Inflammatory macrophage treated with lipopolysaccharide for 1 hour (primary cell): ENCODE measurements around the gene KDM6B.

Source experiments
- DNase-seq, 2 donors: peaks; one replicate each; pipeline ENCODE4 v3.0.0-alpha.2; 2020 to 2022

Gene KDM6B

DNA sequence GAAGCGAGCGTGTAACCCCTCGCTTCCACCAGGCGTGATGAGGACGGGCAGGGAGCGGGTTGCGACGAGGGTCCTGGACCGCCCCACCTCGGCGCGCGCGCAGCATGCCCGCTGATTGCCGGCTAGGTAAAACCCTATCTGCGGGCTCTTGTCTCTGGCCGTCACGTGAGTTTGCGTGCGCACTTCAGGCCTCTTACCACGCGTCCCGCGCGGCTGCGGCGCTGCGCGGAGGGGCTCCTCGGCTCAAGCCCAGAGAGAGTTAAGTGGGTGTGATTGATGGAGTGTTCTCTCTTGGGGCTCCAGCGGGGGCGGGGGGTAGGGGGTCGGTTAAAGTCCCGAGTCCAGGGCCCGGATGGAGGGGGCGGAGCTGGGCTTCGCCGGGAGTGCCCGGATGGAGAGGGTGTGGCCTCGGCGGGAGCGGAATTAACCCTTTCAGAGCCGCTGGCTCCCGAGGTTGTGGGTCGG is 7.9 kb downstream of the KDM6B start:
- peak; percentile 91 to 96 for DNase-seq

DNA sequence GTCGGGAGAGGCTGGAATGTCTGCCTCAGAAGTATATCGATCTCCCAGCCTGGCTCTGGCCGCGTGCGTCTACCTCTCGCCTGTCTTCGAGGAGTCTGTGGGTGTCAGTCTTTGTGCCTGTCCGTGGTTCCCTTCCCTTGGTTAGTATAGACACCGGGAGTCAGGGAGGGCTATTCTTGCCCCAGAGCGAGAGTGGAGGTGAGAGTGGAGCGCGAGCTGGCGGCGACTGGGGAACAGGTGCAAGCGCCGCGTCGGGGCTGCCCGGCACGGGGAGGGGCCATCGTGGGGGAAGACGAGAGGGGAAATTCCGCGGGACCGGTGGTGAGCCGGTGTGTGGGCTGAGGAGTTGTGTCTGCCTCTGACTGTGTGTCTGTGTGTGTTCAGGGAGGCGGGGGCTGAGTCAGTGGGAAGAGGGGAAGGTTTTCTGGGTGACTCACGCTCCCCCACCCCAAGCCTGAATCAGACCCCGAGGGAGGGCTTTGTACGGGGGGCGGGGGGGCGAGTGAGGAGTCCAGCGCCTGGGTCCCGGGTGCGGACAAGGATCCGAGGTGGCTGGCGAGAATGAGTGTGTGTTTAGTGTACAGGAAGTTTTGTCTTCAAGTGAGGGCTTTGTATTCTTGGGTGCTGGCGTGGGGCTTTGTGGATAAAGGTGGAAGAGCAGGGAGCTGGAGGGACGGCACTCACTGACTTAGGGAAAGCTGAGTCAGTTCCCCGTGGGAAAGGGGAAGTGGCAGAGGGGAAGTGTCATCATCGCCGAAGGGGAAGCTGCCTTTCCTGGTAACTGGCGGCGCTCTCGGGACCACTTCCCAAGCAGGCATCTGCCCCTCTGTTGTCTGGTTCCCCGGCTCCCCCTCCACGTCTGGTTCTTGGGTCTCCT is 8.6 kb downstream of the KDM6B start:
- peak; percentile 97 to 99 for DNase-seq

DNA sequence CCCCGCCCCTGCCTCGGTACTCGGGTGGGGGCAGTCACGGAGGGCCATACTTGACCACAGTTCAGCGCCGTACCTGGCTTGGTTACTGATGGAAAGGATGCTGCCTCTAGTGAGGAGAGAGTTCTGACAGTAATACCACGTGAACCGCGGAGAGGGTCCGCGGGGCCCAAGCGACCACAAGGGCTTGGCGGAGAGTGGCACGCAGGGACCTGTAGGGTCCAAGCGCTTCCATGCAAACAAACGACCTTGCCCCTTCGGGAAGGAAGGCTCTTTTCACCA is 9.2 kb downstream of the KDM6B start:
- no peak for DNase-seq

DNA sequence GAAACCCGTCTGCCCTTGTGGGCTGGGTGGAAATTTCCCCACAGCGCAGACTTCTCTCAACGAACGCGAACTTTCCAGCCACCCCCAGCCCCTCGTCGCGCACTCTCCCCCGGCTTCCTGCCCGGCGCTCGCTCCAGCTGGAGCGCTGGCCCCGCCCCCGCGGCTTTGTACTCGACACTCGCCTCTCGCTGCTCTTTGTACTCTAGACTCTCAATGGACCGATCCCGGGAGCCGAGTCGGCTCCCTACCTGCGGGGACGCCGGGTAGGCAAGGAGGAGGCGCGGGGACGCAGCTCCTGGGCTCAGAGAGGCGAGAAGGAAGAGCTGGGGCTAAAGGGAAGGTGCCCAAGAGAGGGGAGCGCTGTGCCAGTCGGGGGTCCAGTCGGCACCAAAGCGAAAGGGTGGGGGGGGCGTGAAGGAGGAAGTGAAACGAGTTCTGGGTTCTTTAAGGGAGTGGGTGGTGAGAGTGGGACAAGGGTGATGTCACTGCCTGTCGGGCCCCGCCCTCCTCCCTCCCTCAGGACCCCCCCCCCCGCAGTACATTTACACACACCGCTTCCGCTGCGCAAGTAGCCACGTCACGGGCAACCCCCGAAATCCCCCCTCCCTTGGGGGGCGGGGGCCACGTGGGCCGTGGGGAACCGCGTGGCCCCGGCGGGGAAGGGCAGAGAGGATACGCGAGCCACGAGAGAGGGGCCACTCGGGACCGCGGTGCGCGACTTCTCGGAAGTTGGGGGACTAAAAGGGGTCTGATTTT is 9.7 kb downstream of the KDM6B start:
- peak; percentile 96 to 98 for DNase-seq

DNA sequence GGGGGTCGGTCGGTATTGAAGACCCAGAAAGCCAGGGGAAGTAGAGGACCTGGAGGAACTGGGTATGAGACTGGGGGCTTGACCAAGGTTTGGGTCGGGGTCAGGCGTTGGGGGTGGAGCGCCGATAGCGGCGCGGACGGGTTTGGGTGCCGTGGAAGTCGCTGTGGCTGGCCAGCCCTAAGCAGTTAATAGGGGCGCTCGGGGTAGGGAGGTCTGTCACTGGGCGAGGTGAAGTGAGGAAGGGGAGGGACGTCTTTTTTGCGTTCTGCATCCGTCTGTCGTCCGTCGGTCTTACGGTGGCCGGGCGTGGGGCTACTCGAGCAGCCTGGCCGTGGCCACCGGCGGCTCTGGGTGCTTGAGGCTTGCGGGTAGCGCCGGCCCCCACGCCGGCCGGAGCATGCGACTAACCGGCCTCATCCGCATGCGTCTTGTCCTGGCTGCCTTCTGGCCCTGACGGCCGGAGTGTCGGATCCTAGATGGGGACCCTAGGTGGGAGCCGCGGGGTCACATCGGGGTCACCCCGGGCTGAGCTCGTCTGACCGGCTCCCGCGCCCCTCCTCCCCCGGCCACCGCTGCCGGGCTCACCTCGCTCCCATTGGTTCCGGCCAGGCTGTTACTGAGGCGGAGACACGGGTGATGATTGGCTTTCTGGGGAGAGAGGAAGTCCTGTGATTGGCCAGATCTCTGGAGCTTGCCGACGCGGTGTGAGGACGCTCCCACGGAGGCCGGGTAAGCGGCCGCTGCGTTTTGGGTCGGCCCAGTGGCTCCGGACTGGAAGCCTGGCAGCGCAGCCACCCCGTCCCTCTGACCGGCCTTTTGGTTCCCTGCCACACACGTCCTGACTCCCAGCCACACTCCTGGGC is 10.5 kb downstream of the KDM6B start:
- DNase-seq, result peak; percentile 94

DNA sequence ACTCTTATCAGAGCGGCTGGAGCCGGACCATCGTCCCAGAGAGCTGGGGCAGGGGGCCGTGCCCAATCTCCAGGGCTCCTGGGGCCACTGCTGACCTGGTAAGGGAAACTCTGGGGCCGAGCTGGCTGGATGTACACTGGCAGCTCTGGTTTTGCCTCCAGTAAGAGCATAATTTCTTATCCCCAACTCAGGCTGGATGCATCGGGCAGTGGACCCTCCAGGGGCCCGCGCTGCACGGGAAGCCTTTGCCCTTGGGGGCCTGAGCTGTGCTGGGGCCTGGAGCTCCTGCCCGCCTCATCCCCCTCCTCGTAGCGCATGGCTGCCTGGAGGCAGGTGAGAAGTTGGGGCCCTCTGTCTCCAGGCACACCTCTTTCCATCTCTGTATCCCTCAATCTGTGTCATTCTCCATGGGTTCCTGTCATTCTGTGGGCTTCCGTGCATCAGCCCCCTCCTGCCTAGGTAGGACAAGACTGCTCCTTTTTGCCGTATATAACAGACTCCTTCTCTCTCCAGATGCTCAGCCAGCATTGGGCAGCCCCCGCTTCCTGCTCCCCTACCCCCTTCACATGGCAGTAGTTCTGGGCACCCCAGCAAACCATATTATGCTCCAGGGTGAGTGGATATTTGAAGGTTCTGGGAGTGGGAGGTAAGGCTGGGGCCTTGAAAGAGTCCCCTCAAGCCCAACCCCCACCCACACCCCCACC is 11.5 kb downstream of the KDM6B start:
- DNase-seq, result no peak

DNA sequence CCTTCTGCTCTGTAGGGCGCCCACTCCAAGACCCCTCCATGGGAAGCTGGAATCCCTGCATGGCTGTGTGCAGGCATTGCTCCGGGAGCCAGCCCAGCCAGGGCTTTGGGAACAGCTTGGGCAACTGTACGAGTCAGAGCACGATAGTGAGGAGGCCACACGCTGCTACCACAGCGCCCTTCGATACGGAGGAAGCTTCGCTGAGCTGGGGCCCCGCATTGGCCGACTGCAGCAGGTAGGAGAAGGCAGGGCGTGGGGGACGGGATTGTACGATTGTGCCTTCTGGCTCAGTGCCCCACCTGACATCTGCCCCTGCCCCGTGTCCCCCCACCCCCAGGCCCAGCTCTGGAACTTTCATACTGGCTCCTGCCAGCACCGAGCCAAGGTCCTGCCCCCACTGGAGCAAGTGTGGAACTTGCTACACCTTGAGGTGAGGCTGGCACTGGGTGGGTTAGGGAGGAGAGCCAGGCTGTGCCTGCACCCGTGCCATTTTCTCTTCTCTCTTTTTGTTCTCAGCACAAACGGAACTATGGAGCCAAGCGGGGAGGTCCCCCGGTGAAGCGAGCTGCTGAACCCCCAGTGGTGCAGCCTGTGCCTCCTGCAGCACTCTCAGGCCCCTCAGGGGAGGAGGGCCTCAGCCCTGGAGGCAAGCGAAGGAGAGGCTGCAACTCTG is 12.2 kb downstream of the KDM6B start:
- DNase-seq, result no peak

DNA sequence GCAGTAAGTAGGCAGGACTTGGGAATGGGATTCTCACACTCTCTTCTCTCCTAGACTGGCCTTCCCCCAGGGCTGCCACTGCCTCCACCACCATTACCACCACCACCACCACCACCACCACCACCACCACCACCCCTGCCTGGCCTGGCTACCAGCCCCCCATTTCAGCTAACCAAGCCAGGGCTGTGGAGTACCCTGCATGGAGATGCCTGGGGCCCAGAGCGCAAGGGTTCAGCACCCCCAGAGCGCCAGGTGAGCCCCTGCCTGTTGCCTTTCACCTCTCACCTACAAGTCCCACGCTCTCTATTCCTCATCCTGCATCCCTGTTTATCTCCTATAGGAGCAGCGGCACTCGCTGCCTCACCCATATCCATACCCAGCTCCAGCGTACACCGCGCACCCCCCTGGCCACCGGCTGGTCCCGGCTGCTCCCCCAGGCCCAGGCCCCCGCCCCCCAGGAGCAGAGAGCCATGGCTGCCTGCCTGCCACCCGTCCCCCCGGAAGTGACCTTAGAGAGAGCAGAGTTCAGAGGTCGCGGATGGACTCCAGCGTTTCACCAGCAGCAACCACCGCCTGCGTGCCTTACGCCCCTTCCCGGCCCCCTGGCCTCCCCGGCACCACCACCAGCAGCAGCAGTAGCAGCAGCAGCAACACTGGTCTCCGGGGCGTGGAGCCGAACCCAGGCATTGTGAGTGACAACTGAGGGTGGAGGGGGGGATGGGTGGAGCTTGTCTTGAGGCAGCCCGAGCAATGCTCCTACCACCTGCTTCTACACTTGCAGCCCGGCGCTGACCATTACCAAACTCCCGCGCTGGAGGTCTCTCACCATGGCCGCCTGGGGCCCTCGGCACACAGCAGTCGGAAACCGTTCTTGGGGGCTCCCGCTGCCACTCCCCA is 13.0 kb downstream of the KDM6B start:
- DNase-seq, result no peak

DNA sequence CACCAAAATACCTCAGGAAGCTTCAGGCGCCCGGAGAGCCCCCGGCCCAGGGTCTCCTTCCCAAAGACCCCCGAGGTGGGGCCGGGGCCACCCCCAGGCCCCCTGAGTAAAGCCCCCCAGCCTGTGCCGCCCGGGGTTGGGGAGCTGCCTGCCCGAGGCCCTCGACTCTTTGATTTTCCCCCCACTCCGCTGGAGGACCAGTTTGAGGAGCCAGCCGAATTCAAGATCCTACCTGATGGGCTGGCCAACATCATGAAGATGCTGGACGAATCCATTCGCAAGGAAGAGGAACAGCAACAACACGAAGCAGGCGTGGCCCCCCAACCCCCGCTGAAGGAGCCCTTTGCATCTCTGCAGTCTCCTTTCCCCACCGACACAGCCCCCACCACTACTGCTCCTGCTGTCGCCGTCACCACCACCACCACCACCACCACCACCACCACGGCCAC is 14.1 kb downstream of the KDM6B start:
- DNase-seq, result no peak

DNA sequence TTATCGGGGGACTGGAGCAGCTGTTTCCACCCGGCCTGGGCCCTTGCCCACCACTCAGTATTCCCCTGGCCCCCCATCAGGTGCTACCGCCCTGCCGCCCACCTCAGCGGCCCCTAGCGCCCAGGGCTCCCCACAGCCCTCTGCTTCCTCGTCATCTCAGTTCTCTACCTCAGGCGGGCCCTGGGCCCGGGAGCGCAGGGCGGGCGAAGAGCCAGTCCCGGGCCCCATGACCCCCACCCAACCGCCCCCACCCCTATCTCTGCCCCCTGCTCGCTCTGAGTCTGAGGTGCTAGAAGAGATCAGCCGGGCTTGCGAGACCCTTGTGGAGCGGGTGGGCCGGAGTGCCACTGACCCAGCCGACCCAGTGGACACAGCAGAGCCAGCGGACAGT is 14.7 kb downstream of the KDM6B start:
- DNase-seq, result no peak

DNA sequence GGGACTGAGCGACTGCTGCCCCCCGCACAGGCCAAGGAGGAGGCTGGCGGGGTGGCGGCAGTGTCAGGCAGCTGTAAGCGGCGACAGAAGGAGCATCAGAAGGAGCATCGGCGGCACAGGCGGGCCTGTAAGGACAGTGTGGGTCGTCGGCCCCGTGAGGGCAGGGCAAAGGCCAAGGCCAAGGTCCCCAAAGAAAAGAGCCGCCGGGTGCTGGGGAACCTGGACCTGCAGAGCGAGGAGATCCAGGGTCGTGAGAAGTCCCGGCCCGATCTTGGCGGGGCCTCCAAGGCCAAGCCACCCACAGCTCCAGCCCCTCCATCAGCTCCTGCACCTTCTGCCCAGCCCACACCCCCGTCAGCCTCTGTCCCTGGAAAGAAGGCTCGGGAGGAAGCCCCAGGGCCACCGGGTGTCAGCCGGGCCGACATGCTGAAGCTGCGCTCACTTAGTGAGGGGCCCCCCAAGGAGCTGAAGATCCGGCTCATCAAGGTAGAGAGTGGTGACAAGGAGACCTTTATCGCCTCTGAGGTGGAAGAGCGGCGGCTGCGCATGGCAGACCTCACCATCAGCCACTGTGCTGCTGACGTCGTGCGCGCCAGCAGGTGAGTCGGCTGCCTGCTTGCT is 15.2 kb downstream of the KDM6B start:
- DNase-seq, result no peak

DNA sequence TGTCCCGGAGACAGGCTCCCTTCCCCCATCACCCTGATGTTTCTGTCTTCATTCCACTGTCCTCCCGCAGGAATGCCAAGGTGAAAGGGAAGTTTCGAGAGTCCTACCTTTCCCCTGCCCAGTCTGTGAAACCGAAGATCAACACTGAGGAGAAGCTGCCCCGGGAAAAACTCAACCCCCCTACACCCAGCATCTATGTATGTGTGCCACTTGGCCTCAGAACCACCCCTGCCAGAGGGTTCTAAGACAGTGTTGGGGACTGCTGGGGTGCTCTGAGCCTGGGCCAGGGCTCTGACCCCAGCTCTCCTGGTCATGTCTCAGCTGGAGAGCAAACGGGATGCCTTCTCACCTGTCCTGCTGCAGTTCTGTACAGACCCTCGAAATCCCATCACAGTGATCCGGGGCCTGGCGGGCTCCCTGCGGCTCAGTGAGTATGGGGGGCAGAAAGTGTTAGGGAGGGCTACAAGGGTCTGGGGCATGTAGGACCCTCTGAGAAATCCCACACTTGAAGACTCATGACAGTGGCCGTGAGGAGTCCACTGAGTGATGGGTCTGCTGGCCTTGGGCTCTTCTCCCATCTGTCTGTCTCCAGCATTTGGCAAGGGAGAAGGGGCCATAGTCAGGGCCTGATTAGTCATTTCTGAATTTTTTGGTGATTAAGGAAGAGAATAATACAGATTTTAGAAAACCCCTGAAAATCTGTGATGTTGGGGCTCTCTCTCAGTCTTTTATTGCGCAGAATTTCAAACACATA is 15.9 kb downstream of the KDM6B start:
- no peak for DNase-seq

DNA sequence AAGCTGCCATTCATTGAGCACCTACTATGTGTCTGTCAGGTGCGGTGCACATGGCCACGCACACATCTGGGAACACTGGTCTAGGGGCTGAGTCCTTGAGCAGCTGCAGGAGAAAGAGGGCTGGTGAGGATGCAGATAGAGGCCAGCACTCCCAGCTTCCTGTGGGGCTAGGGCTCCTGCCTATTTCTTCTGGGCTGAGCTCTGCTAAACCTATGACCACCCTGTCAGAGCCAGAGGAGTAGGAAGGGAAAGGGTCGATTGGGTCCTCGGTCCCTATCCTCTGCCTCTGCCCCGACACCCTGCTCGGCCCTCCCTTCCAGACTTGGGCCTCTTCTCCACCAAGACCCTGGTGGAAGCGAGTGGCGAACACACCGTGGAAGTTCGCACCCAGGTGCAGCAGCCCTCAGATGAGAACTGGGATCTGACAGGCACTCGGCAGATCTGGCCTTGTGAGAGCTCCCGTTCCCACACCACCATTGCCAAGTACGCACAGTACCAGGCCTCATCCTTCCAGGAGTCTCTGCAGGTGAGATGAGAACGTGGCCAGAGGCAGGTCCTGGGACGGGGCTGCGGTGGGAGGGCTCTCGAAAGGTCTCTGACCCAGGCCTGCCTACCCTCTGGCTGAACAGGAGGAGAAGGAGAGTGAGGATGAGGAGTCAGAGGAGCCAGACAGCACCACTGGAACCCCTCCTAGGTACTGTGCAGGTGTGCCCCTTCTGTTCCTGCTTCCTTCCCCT is 16.9 kb downstream of the KDM6B start:
- no peak for DNase-seq

DNA sequence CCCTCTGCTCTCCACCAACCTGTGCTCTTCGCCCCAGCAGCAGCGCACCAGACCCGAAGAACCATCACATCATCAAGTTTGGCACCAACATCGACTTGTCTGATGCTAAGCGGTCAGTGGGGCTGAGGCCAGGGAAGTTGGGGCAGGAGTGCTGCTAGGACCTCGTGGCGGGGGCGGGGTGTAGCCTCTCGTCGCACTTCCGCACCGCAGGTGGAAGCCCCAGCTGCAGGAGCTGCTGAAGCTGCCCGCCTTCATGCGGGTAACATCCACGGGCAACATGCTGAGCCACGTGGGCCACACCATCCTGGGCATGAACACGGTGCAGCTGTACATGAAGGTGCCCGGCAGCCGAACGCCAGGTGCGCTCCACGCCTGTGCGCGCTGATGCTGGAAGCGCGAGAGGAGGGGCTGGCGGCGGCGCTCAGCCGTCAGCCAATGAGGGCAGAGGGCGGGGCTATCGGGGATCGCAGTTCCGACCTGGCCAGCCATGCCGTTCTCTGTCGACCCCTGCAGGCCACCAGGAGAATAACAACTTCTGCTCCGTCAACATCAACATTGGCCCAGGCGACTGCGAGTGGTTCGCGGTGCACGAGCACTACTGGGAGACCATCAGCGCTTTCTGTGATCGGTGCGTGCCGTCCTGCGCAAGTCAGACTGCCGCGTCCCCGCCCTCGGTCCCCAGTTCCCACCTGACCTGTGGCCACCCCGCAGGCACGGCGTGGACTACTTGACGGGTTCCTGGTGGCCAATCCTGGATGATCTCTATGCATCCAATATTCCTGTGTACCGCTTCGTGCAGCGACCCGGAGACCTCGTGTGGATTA is 17.6 kb downstream of the KDM6B start:
- DNase-seq, result peak; percentile 68 to 87

DNA sequence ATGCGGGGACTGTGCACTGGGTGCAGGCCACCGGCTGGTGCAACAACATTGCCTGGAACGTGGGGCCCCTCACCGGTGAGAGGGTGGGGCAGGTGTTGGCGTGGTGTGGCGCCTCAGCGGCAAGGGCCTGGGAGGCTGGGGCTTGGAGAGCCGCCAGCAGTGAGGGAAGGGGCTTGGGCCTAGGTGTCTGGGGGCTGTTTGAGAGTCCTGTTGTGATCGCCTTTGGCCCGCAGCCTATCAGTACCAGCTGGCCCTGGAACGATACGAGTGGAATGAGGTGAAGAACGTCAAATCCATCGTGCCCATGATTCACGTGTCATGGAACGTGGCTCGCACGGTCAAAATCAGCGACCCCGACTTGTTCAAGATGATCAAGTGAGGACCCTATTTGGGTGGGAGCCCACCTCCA is 18.2 kb downstream of the KDM6B start:
- DNase-seq, result no peak

DNA sequence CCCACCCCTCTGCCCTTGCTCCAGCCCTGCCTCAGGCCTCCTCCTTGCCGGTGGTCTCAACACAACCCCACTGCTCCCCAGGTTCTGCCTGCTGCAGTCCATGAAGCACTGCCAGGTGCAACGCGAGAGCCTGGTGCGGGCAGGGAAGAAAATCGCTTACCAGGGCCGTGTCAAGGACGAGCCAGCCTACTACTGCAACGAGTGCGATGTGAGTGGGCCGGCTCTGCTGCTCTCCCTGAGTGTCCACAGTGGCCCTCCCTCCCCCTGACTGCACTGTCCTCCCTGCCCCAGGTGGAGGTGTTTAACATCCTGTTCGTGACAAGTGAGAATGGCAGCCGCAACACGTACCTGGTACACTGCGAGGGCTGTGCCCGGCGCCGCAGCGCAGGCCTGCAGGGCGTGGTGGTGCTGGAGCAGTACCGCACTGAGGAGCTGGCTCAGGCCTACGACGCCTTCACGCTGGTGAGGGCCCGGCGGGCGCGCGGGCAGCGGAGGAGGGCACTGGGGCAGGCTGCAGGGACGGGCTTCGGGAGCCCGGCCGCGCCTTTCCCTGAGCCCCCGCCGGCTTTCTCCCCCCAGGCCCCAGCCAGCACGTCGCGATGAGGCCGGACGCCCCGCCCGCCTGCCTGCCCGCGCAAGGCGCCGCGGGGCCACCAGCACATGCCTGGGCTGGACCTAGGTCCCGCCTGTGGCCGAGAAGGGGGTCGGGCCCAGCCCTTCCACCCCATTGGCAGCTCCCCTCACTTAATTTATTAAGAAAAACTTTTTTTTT is 19.1 kb downstream of the KDM6B start:
- DNase-seq, result no peak

DNA sequence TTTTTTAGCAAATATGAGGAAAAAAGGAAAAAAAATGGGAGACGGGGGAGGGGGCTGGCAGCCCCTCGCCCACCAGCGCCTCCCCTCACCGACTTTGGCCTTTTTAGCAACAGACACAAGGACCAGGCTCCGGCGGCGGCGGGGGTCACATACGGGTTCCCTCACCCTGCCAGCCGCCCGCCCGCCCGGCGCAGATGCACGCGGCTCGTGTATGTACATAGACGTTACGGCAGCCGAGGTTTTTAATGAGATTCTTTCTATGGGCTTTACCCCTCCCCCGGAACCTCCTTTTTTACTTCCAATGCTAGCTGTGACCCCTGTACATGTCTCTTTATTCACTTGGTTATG is 19.6 kb downstream of the KDM6B start:
- DNase-seq, result no peak
